ENCODE results near the gene HDAC7. TPM values are rescaled to one million over a fixed set of nuclear protein-coding genes. Genes with fewer than 3 reads are reported as not detected.

HDAC7 gene
- total RNA-seq, 1 experiment from 2014 or later, result 44.2 TPM

GRCh38 chr12:47804171-47804570, 15.5 kb downstream of the HDAC7 start:
- DNase-seq, result no peak
- peaks cover 9% of the 10 kb centered on the region; the same call in 1 of the 2 replicates for H3K36me3 ChIP-seq (ENCODE audit: low read depth, low read length)

GRCh38 chr12:47803191-47803875, 16.4 kb downstream of the HDAC7 start:
- CTCF ChIA-PET, result no interaction called here
- TF ChIP-seq EZH2 (IDR thresholded peaks at IDR 0.05; ENCODE audit: low read length, unreplicated experiment) (no peak), EZH2phosphoT487 (IDR thresholded peaks at IDR 0.05; ENCODE audit: borderline replicate concordance, low read length) (no peak), CTCF (conservative IDR thresholded peaks at IDR 0.05; ENCODE audit: low read depth, low read length) (no peak)
- POLR2A ChIA-PET (ENCODE audit: unreplicated experiment), result no interaction called here

More at GRCh38 chr12:47804171-47804570, 15.5 kb downstream of the HDAC7 start:
- intact Hi-C loops (cut with micrococcal nuclease), result no loop called here
- Histone ChIP-seq H3K4me2 (ENCODE audit: low read length) (no peak overlapping the region), H3F3A (ENCODE audit: low read length, unreplicated experiment) (no peaks in the 10 kb centered on the region), H3K79me2 (ENCODE audit: low read length) (peaks cover 95% of the 10 kb centered on the region), H3K9me3 (ENCODE audit: low read length) (no peaks in the 10 kb centered on the region), H3K4me3 (ENCODE audit: low read length) (no peak overlapping the region), H3K4me1 (ENCODE audit: insufficient read depth, low read length) (no peaks in the 10 kb centered on the region), H3K27ac (ENCODE audit: low read length) (no peak overlapping the region), H2AFZ (ENCODE audit: low read length) (no peak overlapping the region), H4K20me1 (ENCODE audit: low read length) (peaks cover 17% of the 10 kb centered on the region; the same call in 1 of the 2 replicates), H3K9ac (ENCODE audit: low read length) (no peak overlapping the region), H3K27me3 (ENCODE audit: low read length) (no peaks in the 10 kb centered on the region), H3K9me2 (replicated peaks; ENCODE audit: low read length) (no peaks in the 10 kb centered on the region)
- CTCF ChIA-PET, result no interaction called here
- TF ChIP-seq EZH2 (IDR thresholded peaks at IDR 0.05; ENCODE audit: low read length, unreplicated experiment) (no peak), EZH2phosphoT487 (IDR thresholded peaks at IDR 0.05; ENCODE audit: borderline replicate concordance, low read length) (no peak), CTCF (conservative IDR thresholded peaks at IDR 0.05; ENCODE audit: low read depth, low read length) (no peak)
- POLR2A ChIA-PET (ENCODE audit: unreplicated experiment), result no interaction called here
- no TSS peak for BruUV-seq (replicated peaks)
- ATAC-seq, result no peak

GRCh38 chr12:47802312-47802711, 17.4 kb downstream of the HDAC7 start:
- Histone ChIP-seq H3K9me3 (ENCODE audit: low read length) (no peaks in the 10 kb centered on the region), H3K27ac (ENCODE audit: low read length) (no peak overlapping the region), H3K79me2 (ENCODE audit: low read length) (peaks cover 77% of the 10 kb centered on the region), H3K9me2 (replicated peaks; ENCODE audit: low read length) (no peaks in the 10 kb centered on the region), H2AFZ (ENCODE audit: low read length) (no peak overlapping the region), H3K4me1 (ENCODE audit: insufficient read depth, low read length) (no peaks in the 10 kb centered on the region), H3K4me3 (ENCODE audit: low read length) (no peak overlapping the region), H3K4me2 (ENCODE audit: low read length) (no peak overlapping the region), H3F3A (ENCODE audit: low read length, unreplicated experiment) (no peaks in the 10 kb centered on the region), H3K27me3 (ENCODE audit: low read length) (no peaks in the 10 kb centered on the region), H3K36me3 (ENCODE audit: low read depth, low read length) (peaks cover 9% of the 10 kb centered on the region; the same call in 1 of the 2 replicates), H4K20me1 (ENCODE audit: low read length) (peaks cover 12% of the 10 kb centered on the region; the same call in 1 of the 2 replicates), H3K9ac (ENCODE audit: low read length) (no peak overlapping the region)
- intact Hi-C loops (cut with micrococcal nuclease), result no loop called here
- no TSS peak for BruUV-seq (replicated peaks)
- CTCF ChIA-PET, result interaction anchor here (1.0 kb wide), 1 partner anchor 36 kb away, joined by 4 read pairs; no protein-coding TSS in a partner anchor
- POLR2A ChIA-PET (ENCODE audit: unreplicated experiment), result no interaction called here
- no peak for DNase-seq
- no peak for ATAC-seq
- no peak for TF ChIP-seq EZH2phosphoT487 (IDR thresholded peaks at IDR 0.05; ENCODE audit: borderline replicate concordance, low read length)
- TF ChIP-seq CTCF (conservative IDR thresholded peaks at IDR 0.05; ENCODE audit: low read depth, low read length), result peak; percentile 37; the same call in 1 of the 2 replicates
- TF ChIP-seq EZH2 (IDR thresholded peaks at IDR 0.05; ENCODE audit: low read length, unreplicated experiment), result no peak

More at GRCh38 chr12:47803191-47803875, 16.4 kb downstream of the HDAC7 start:
- no TSS peak for BruUV-seq (replicated peaks)
- Histone ChIP-seq H3K9me2 (replicated peaks; ENCODE audit: low read length) (no peaks in the 10 kb centered on the region), H4K20me1 (ENCODE audit: low read length) (peaks cover 12% of the 10 kb centered on the region; the same call in 1 of the 2 replicates), H3K79me2 (ENCODE audit: low read length) (peaks cover 87% of the 10 kb centered on the region), H3K4me1 (ENCODE audit: insufficient read depth, low read length) (no peaks in the 10 kb centered on the region), H3K27me3 (ENCODE audit: low read length) (no peaks in the 10 kb centered on the region), H3F3A (ENCODE audit: low read length, unreplicated experiment) (no peaks in the 10 kb centered on the region), H3K27ac (ENCODE audit: low read length) (no peak overlapping the region), H3K4me2 (ENCODE audit: low read length) (no peak overlapping the region), H3K9ac (ENCODE audit: low read length) (no peak overlapping the region), H2AFZ (ENCODE audit: low read length) (no peak overlapping the region), H3K4me3 (ENCODE audit: low read length) (no peak overlapping the region), H3K9me3 (ENCODE audit: low read length) (no peaks in the 10 kb centered on the region), H3K36me3 (ENCODE audit: low read depth, low read length) (peaks cover 9% of the 10 kb centered on the region; the same call in 1 of the 2 replicates)
- ATAC-seq (no peak), DNase-seq (no peak)
- intact Hi-C loops (cut with micrococcal nuclease), result no loop called here

Data from PC-3 (cell line).